NK-92 (cell line): ENCODE data around the gene SLC2A4RG.

ENCODE experiments used
- DNase-seq: peaks from one replicate; lab custom pipeline; 2025; ENCODE audit not compliant: unreplicated experiment; lab: John Stamatoyannopoulos, UW

SLC2A4RG gene

DNA sequence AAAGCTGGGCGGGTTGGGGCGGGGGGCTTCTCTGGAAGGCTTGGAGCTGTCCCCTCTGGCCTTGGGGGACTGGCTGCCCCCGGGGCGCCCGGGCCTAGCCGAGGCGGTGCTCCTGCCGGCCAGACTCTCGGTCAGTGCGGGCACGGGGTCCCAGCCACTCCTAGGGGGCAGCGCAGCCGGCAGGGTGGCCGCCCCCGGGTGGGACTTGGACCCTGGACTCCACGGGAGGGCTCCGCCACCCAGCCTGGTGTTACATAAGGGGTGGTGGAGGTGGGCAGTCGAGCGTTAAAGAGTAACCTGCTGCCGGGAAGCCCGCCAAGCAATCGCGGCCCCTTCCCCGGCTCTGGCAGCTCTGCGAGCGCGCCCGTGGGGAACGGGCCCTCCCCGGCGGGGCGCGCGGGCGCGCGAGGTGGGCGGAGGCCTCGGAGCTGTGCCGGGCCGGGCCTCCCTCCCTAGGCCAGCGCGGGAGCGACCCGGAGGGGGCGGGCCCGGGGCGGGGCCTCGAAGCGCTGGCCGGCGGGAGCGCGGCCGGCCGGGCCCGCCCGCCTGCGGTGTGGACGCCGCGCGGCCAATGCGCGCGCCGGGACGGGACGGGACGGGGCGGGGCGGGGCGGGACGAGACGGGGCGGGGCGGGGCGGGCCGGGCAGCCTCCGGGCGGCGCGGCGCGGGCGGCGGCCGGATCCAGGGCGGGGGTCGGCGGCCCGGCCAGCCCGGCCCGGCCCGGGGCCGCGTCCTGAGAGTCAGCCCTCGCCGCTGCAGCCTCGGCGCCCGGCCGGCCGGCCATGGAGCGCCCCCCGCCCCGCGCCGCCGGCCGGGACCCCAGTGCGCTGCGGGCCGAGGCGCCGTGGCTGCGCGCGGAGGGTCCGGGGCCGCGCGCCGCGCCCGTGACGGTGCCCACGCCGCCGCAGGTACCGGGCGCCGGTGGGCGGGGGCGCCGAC is at the start of gene SLC2A4RG:
Gene SLC2A4RG (plus strand): TSS at position 647 of the 940 bp plus-strand sequence. CDS start 137 bp downstream, at position 784.
- no peak for DNase-seq

GRCh38 chr20:63690003-63690897 is 49.3 kb upstream of the SLC2A4RG start:
- DNase-seq: no peak

DNA sequence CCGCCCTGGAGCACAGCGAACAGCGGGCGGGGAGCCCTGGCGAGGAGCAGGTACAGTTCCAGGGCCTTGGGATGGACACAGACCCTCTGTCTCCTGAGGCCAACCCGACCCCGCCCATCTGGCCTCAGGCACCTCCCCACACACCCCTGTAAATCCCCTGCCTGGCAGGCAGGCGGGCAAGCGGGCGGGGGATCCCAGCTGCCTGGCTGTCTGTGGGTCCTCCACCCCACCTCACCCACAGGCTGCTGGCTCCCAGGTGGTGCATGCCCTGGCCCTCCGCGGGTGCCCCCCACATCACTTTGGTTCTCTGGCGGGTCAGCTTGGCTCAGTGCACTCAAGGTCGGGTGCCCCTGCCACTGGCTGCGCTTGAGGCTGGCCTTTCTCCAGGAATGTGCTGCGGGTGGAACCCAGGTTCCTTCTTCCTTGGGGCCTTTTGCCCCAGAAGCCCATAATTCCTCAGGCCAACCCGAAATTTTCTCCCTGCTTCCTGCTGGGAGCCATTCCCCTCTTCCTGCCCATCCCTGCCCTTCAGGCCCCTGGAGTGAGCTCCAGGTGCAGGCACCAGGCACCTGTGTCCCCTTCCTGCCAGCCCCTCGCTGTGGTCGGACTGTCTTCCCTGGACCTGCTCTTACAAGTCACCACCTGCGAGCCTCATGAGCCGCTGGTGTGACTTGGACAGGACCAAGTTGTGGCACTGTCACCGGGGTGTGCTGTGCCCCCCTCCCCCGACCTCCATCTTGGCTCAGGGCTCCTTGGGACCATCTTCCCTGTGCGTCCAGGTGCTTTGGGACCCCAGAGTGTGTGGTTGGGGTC is 48.5 kb upstream of the SLC2A4RG start:
- DNase-seq: no peak

- DNase-seq: no peak
Measured at GRCh38 chr20:63691711-63692435, 47.7 kb upstream of the SLC2A4RG start.

GRCh38 chr20:63692436-63693082 is 47.0 kb upstream of the SLC2A4RG start:
- DNase-seq: no peak

DNA sequence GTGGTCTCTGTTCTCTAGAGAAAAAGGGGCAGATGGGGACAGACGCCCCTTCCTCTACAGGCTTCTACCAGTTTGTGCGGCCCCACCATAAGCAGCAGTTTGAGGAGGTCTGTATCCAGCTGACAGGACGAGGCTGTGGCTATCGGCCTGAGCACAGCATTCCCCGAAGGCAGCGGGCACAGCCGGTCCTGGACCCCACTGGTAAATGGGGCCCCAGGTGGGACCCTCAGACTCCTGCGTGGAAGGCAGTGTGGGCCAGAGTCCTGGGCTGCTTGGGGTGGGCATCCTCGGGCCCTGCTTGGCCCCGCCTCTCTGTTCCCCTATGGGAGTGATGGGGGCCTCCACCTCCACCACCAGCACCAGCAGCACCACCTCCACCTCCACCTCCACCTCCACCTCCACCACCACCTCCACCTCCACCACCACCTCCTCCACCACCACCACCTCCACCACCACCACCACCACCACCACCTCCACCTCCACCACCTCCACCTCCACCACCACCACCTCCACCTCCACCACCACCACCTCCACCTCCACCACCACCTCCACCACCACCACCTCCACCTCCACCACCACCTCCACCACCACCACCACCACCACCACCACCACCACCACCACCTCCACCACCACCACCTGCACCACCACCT is 46.4 kb upstream of the SLC2A4RG start:
- DNase-seq: no peak

- DNase-seq: no peak
Measured at GRCh38 chr20:63693733-63694583, 45.6 kb upstream of the SLC2A4RG start.

GRCh38 chr20:63694584-63695423 is 44.8 kb upstream of the SLC2A4RG start:
- no peak for DNase-seq

- no peak for DNase-seq
Measured at GRCh38 chr20:63695424-63696305, 43.9 kb upstream of the SLC2A4RG start.

DNA sequence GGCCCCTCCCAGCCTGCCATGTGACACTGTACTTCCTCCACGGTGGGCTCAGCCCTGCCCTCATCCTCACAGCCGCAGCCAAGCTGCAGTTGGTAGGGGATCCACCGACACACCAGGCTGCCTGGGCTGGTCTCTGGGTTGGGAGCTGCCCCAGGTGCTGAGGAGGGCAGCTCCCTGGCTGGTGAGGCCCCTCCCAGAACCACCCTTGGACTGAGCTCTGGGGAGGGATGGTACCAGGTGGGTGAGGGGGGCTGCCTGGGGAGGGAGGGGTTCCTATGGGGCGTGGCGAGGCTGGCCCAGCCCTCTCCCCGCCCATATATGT is 43.3 kb upstream of the SLC2A4RG start:
- DNase-seq: no peak

- no peak for DNase-seq
Measured at GRCh38 chr20:63696628-63697356, 42.8 kb upstream of the SLC2A4RG start, which contains the start of gene TNFRSF6B. TNFRSF6B (plus strand) TSS chr20:63696652; CDS start chr20:63696768, 116 bp downstream.

DNA sequence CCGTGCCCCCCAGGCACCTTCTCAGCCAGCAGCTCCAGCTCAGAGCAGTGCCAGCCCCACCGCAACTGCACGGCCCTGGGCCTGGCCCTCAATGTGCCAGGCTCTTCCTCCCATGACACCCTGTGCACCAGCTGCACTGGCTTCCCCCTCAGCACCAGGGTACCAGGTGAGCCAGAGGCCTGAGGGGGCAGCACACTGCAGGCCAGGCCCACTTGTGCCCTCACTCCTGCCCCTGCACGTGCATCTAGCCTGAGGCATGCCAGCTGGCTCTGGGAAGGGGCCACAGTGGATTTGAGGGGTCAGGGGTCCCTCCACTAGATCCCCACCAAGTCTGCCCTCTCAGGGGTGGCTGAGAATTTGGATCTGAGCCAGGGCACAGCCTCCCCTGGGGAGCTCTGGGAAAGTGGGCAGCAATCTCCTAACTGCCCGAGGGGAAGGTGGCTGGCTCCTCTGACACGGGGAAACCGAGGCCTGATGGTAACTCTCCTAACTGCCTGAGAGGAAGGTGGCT is 42.2 kb upstream of the SLC2A4RG start:
- DNase-seq: no peak

- no peak for DNase-seq
Measured at GRCh38 chr20:63697868-63698545, 41.6 kb upstream of the SLC2A4RG start.

- DNase-seq: no peak
Measured at GRCh38 chr20:63698739-63699465, 40.7 kb upstream of the SLC2A4RG start.
